HG02884 (cell line): ENCODE data around the gene GRID1.
"Not testable (repeated sequence)": the region's sequence is repeated elsewhere in the genome, so short reads cannot be mapped to it uniquely, and the experiment has no call there.

Source experiments
- ATAC-seq: cut with Tn5 transposase; IDR thresholded peaks from one replicate; pipeline ENCODE4 v1.9.1; 2021; ENCODE audit warnings: mild to moderate bottlenecking, moderate library complexity; ENCODE audit not compliant: unreplicated experiment

The GRID1 gene

GRCh38 chr10:86255405-86256251, 111.0 kb downstream of the GRID1 start:
- no peak for ATAC-seq

- no peak for ATAC-seq
Observed at GRCh38 chr10:86254526-86255174, 111.9 kb downstream of the GRID1 start.

- no peak for ATAC-seq
Observed at GRCh38 chr10:86254081-86254480, 112.5 kb downstream of the GRID1 start.

GRCh38 chr10:86253091-86254072, 113.2 kb downstream of the GRID1 start:
- no peak for ATAC-seq

GRCh38 chr10:86252556-86252955, 114.0 kb downstream of the GRID1 start:
- no peak for ATAC-seq

- no peak for ATAC-seq
Observed at GRCh38 chr10:86252079-86252478, 114.5 kb downstream of the GRID1 start.

- no peak for ATAC-seq
Observed at GRCh38 chr10:86251426-86251825, 115.2 kb downstream of the GRID1 start.

- no peak for ATAC-seq
Observed at GRCh38 chr10:86250399-86250798, 116.2 kb downstream of the GRID1 start.

GRCh38 chr10:86249794-86250193, 116.8 kb downstream of the GRID1 start:
- no peak for ATAC-seq

GRCh38 chr10:86248062-86248461, 118.5 kb downstream of the GRID1 start:
- ATAC-seq: no peak

- no peak for ATAC-seq
Observed at GRCh38 chr10:86247588-86247987, 119.0 kb downstream of the GRID1 start.

GRCh38 chr10:86247073-86247472, 119.5 kb downstream of the GRID1 start:
- no peak for ATAC-seq

GRCh38 chr10:86246279-86246940, 120.2 kb downstream of the GRID1 start:
- ATAC-seq: no peak

- no peak for ATAC-seq
Observed at GRCh38 chr10:86245015-86245394, 121.6 kb downstream of the GRID1 start.

GRCh38 chr10:86244297-86245014, 122.1 kb downstream of the GRID1 start:
- ATAC-seq: no peak

GRCh38 chr10:86243651-86244155, 122.9 kb downstream of the GRID1 start:
- no peak for ATAC-seq

- no peak for ATAC-seq
Observed at GRCh38 chr10:86242761-86243160, 123.8 kb downstream of the GRID1 start.

GRCh38 chr10:86238089-86238488, 128.5 kb downstream of the GRID1 start:
- not testable (repeated sequence) for ATAC-seq

GRCh38 chr10:86234541-86235270, 131.9 kb downstream of the GRID1 start:
- no peak for ATAC-seq
